A549 (cell line): ENCODE measurements around the gene ANKRD35. TPM values are rescaled to one million over a fixed set of nuclear protein-coding genes. Genes with fewer than 3 reads are reported as not detected.

Experiments
- ATAC-seq, 2 experiments: fragments of 200-7000 bp in 1 of 2; fragments of >200 bp in 1 of 2; cut with Nextera tagmentation in 1 of 2; cut with Tn5 transposase in 1 of 2; 3 replicates each; pipeline versions ENCODE4 v1.8.0 to v1.9.1; 2018 to 2020; ENCODE audit warnings: mild to moderate bottlenecking in 1 of 2, moderate library complexity in 1 of 2
- CTCF ChIA-PET: fragments of 300-600 bp; sonication (Branson Sonifier 250); formaldehyde crosslinking; extraction: SDS; loops from one replicate; lab custom pipeline; 2021; ENCODE audit warnings: antibody characterized with exemption, inconsistent platforms; lab: Yijun Ruan, JAX
- POLR2A ChIA-PET: fragments of 350-600 bp; formaldehyde crosslinking; extraction: SDS; loops from one replicate; lab custom pipeline; 2021; ENCODE audit warnings: antibody characterized with exemption, inconsistent platforms; lab: Yijun Ruan, JAX
- DNase-seq, 2 experiments: peaks; one replicate each; pipeline versions ENCODE4 v3.0.0 to v3.0.0-alpha.2; 2011 to 2016; ENCODE audit warnings: low read depth in 1 of 2, low spot score in 1 of 2
- FAIRE-seq: peaks from 2 replicates; lab custom pipeline; 2011; peaks lifted over from hg19 to GRCh38; lab: Jason Lieb, UNC
- H3K27ac ChIP-seq, 2 experiments: fragments of >200 bp; sonication (Bioruptor Twin); formaldehyde crosslinking; 3 replicates each; pipeline ENCODE4 v1.5.1; 2016 to 2017
- H3K4me1 ChIP-seq: fragments of >200 bp; sonication (Bioruptor Twin); formaldehyde crosslinking; 3 replicates; pipeline ENCODE4 v1.6.1; 2016
- H3K4me2 ChIP-seq: fragments of >200 bp; sonication (Bioruptor Twin); formaldehyde crosslinking; 3 replicates; pipeline ENCODE4 v1.6.1; 2016
- H3K4me3 ChIP-seq: fragments of >200 bp; sonication (Bioruptor Twin); formaldehyde crosslinking; 3 replicates; pipeline ENCODE4 v1.5.1; 2016
- H3K9me3 ChIP-seq: fragments of >200 bp; sonication (Bioruptor Twin); formaldehyde crosslinking; 3 replicates; pipeline ENCODE4 v1.6.1; 2016
- CBX2 ChIP-seq: fragments of 200-600 bp; sonication (generic); IDR thresholded peaks from 2 replicates; pipeline ENCODE4 v1.6.1; 2016; ENCODE audit warnings: low read depth, mild to moderate bottlenecking, borderline replicate concordance
- EHMT2 ChIP-seq: fragments of 200-600 bp; sonication (generic); IDR thresholded peaks from 2 replicates; pipeline ENCODE4 v1.6.1; 2016; ENCODE audit warnings: antibody characterized with exemption, low read depth, mild to moderate bottlenecking, moderate library complexity
- FOXS1 ChIP-seq: fragments of 250-450 bp; sonication (Bioruptor Pico); IDR thresholded peaks from 2 replicates; pipeline ENCODE4 v1.5.0; 2020; ENCODE audit warnings: mild to moderate bottlenecking, moderate library complexity
- HDAC2 ChIP-seq: fragments of 200-600 bp; sonication (generic); IDR thresholded peaks from 2 replicates; pipeline ENCODE4 v1.6.1; 2016
- HMGXB4 ChIP-seq: fragments of 250-450 bp; sonication (Bioruptor Pico); IDR thresholded peaks from 2 replicates; pipeline ENCODE4 v1.5.0; 2021; ENCODE audit warnings: mild to moderate bottlenecking, moderate library complexity, borderline replicate concordance
- HOXB13 ChIP-seq: fragments of 250-450 bp; sonication (Bioruptor Pico); IDR thresholded peaks from 2 replicates; pipeline ENCODE4 v1.5.0; 2020; ENCODE audit warnings: low read depth, mild to moderate bottlenecking, moderate library complexity
- MAZ ChIP-seq: fragments of 150-350 bp; IDR thresholded peaks from 2 replicates; pipeline ENCODE4 v1.6.1; 2014; ENCODE audit warnings: antibody characterized with exemption, low read depth, low read length, borderline replicate concordance
- PHF8 ChIP-seq: fragments of 200-600 bp; sonication (generic); IDR thresholded peaks from 2 replicates; pipeline ENCODE4 v1.6.1; 2016; ENCODE audit warnings: low read depth, mild to moderate bottlenecking, antibody characterized with exemption, moderate library complexity, borderline replicate concordance
- RARB ChIP-seq: fragments of 250-450 bp; sonication (Bioruptor Pico); IDR thresholded peaks from 2 replicates; pipeline ENCODE4 v1.8.0; 2021; ENCODE audit warnings: mild to moderate bottlenecking, moderate library complexity
- RFX5 ChIP-seq: fragments of 450-650 bp; IDR thresholded peaks from 2 replicates; pipeline ENCODE4 v1.7.1; 2014; ENCODE audit warnings: antibody characterized with exemption, mild to moderate bottlenecking, moderate library complexity
- SREBF2 ChIP-seq: fragments of 450-650 bp; IDR thresholded peaks from 2 replicates; pipeline ENCODE4 v1.6.1; 2014; ENCODE audit warnings: mild to moderate bottlenecking, moderate library complexity
- TFCP2L1 ChIP-seq: fragments of 250-450 bp; sonication (Bioruptor Pico); IDR thresholded peaks from 2 replicates; pipeline ENCODE4 v1.5.0; 2021; ENCODE audit warnings: mild to moderate bottlenecking
- ZSCAN20 ChIP-seq: fragments of 250-450 bp; sonication (Bioruptor Pico); IDR thresholded peaks from 2 replicates; pipeline ENCODE4 v1.8.0; 2022; ENCODE audit warnings: mild to moderate bottlenecking, moderate library complexity
- WGBS: methylation state at CpG from one replicate; pipeline ENCODE4 v1.1.6; 2017; ENCODE audit errors: missing lambda C conversion rate; 5-methylcytosine and 5-hydroxymethylcytosine counted together
- polyA plus RNA-seq, 4 experiments: library from polyadenylated mRNA; depleted of rRNA in 3 of 4; stranded (reverse); fragments of >200 nt; fragmentation: RNase III in 1 of 4; extraction: RNeasy Plus Mini Kit Qiagen cat#74134 plus additional on column Dnase treatment in 1 of 4; gene quantifications; 2 replicates in 3 of 4; 3 replicates in 1 of 4; pipeline ENCODE4 v1.2.3, GENCODE V29; 2011 to 2017
- TF ChIP-seq, protein P1 (sequence below): fragments of >200 bp; sonication (Bioruptor Twin); formaldehyde crosslinking; IDR thresholded peaks from 3 replicates; pipeline ENCODE4 v1.5.1; 2016

Gene ANKRD35
- polyA plus RNA-seq, 2 of the 4 experiments (the other 2 are of a cell fraction) = not detected

DNA sequence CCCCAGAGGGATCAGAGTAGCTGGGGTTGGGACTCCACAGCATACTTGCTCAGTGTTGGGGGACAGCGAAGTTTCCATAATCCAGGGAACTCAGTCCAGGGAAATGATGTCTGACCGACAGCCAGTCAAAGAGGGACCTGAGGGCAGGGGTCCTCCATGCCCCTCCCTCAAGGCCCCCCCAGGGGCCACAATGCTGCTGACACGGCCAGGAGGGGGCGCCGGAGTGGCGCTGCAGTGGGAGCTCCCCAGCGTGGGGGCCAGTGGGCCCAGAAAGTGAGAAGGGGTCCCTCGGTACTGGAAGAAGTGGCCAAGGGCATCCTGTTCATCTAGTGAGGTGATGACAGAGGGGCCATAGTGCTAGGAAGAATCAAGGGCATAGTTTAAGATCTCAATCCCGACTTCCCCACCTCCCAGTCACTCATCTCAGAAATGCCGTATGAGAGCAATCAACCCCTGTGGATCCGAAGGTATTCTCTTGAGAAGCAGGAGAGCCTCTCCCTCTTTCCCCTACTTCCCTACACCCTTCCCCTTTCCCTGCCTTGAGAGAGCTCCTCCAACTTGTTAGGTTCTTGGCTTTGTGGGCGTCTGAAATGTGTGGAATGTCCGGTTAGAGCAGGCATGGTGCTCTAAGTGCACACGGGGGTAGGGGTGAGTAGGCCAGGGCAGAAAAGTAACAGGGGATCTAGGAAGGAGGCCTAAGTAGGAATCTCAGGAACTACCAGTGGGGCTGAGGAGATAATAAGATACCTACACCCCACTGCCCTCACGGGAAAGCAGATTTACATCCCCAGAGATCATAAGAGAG is 36.1 kb downstream of the ANKRD35 start:
- FAIRE-seq (no peak), ATAC-seq (no peak), DNase-seq (no peak)
- Histone ChIP-seq H3K4me1 (peaks cover 4% of the 10 kb centered on the region; the same call in 1 of the 3 replicates), H3K27ac (no peak overlapping the region), H3K4me3 (no peak overlapping the region), H3K9me3 (no peaks in the 10 kb centered on the region), H3K4me2 (no peak overlapping the region)
- CTCF ChIA-PET = interaction anchor here (0.9 to 7.8 kb wide), 15 partner anchors 9 to 184 kb away, joined by 3 to 71 read pairs (median 5); partner anchors contain the start of genes ITGA10 and PIAS3
- 77% methylated on average over 14 of the region's 15 CpGs for WGBS
- POLR2A ChIA-PET = no interaction called here
- TF ChIP-seq, protein P1, sequence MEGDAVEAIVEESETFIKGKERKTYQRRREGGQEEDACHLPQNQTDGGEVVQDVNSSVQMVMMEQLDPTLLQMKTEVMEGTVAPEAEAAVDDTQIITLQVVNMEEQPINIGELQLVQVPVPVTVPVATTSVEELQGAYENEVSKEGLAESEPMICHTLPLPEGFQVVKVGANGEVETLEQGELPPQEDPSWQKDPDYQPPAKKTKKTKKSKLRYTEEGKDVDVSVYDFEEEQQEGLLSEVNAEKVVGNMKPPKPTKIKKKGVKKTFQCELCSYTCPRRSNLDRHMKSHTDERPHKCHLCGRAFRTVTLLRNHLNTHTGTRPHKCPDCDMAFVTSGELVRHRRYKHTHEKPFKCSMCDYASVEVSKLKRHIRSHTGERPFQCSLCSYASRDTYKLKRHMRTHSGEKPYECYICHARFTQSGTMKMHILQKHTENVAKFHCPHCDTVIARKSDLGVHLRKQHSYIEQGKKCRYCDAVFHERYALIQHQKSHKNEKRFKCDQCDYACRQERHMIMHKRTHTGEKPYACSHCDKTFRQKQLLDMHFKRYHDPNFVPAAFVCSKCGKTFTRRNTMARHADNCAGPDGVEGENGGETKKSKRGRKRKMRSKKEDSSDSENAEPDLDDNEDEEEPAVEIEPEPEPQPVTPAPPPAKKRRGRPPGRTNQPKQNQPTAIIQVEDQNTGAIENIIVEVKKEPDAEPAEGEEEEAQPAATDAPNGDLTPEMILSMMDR = 0 out of 3 replicates have a peak, but pooled peaks have one; percentile 19
- TF ChIP-seq HOXB13 (CRISPR knock-in tag) (no peak), MAZ (peak; percentile 92; the same call in 1 of the 2 replicates), CBX2 (no peak), SREBF2 (no peak)

DNA sequence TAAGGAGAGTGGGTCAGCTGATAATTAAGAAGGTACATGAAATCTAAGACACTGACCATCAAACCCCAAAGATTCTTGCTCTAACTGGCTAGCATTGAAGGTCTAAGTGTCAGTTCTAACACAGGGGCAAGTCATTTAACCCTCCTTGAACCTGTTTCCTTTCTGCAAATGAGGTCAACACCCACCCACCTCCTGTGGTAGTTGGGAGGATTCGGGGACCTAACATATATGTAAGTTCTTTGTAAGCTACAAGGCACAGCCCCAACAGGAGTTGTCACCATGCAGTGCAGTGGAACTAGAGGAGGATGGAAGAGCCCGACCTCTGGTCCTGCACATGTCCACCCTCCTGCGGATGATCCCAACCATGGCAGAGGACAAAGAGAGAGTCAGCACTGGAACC is 37.8 kb downstream of the ANKRD35 start:
- DNase-seq = no peak
- TF ChIP-seq RARB (no peak), EHMT2 (no peak), HDAC2 (no peak), PHF8 (no peak), RFX5 (no peak), ZSCAN20 (CRISPR knock-in tag) (no peak), HMGXB4 (CRISPR knock-in tag) (no peak), SREBF2 (no peak), FOXS1 (no peak), TFCP2L1 (CRISPR knock-in tag) (no peak)
- TF ChIP-seq, protein P1 = no peak
- ChIA-PET CTCF (interaction anchor here (0.8 to 7.8 kb wide), 11 partner anchors 9 to 166 kb away, joined by 3 to 185 read pairs (median 39); partner anchors contain the start of genes ITGA10 and PIAS3), POLR2A (interaction anchor here (0.8 to 3.3 kb wide), 4 partner anchors 11 to 79 kb away, joined by 3 to 48 read pairs (median 7); partner anchors contain the start of genes PIAS3, POLR3C, RBM8A and RNF115)
- no peaks in the 10 kb centered on the region for H3K9me3 ChIP-seq
- no peak for FAIRE-seq
- 92% methylated on average over 3 of the region's 3 CpGs for WGBS
- H3K4me2 ChIP-seq = no peak overlapping the region
- H3K4me1 ChIP-seq = peaks cover 4% of the 10 kb centered on the region; the same call in 1 of the 3 replicates
- H3K4me3 ChIP-seq = no peak overlapping the region
- ATAC-seq = no peak
- no peak overlapping the region for H3K27ac ChIP-seq
